BJ (cell line): ENCODE measurements around the gene MIA2. TPM values are rescaled to one million over a fixed set of nuclear protein-coding genes. Genes with fewer than 3 reads are reported as not detected.

Source experiments
- CTCF ChIA-PET: fragments of 350-600 bp; formaldehyde crosslinking; extraction: SDS; loops from one replicate; lab custom pipeline; 2021; ENCODE audit warnings: antibody characterized with exemption, inconsistent platforms; lab: Yijun Ruan, JAX
- POLR2A ChIA-PET: fragments of 300-600 bp; sonication (Branson Sonifier 250); formaldehyde crosslinking; extraction: SDS; loops from one replicate; lab custom pipeline; 2021; ENCODE audit warnings: antibody characterized with exemption; lab: Charles Lee
- DNase-seq: peaks from one replicate; pipeline ENCODE4 v3.0.0-alpha.2; 2011; ENCODE audit warnings: low read depth
- H3K27me3 ChIP-seq: 2 replicates; pipeline ENCODE4 v1.6.0; 2011; ENCODE audit warnings: low read length; ENCODE audit not compliant: control insufficient read depth, insufficient read depth
- H3K36me3 ChIP-seq: 2 replicates; pipeline ENCODE4 v1.5.1; 2011; ENCODE audit warnings: low read length; ENCODE audit not compliant: control insufficient read depth, insufficient read depth
- H3K4me3 ChIP-seq: 2 replicates; pipeline ENCODE4 v1.5.1; 2011; ENCODE audit warnings: low read depth, mild to moderate bottlenecking, control low read depth, low read length
- CTCF ChIP-seq: IDR thresholded peaks from 2 replicates; pipeline ENCODE4 v1.5.1; 2011; ENCODE audit warnings: low read depth, mild to moderate bottlenecking, control low read depth, inconsistent platforms, low read length, moderate library complexity; ENCODE audit not compliant: insufficient read depth
- polyA plus RNA-seq: library from polyadenylated mRNA; depleted of rRNA; stranded (reverse); fragments of >200 nt; gene quantifications from 2 replicates; pipeline ENCODE4 v1.2.3, GENCODE V29; 2011

MIA2 gene
- polyA plus RNA-seq, 1 experiment: 11.4 TPM

GRCh38 chr14:39381366-39381765 lies 147.7 kb downstream of the MIA2 start:
- ChIA-PET CTCF (interaction anchor here (0.8 to 1.3 kb wide), 3 partner anchors 13 to 18 kb away, joined by 3 read pairs; no protein-coding TSS in a partner anchor), POLR2A (no interaction called here)
- Histone ChIP-seq H3K4me3 (no peak overlapping the region), H3K27me3 (no peaks in the 10 kb centered on the region), H3K36me3 (no peaks in the 10 kb centered on the region)
- TF ChIP-seq CTCF: no peak
- DNase-seq: no peak

- no peak for TF ChIP-seq CTCF
- ChIA-PET POLR2A (no interaction called here), CTCF (interaction anchor here (0.8 to 2.1 kb wide), 3 partner anchors 10 to 14 kb away, joined by 3 to 5 read pairs (median 3); no protein-coding TSS in a partner anchor)
- no peak for DNase-seq
- Histone ChIP-seq H3K27me3 (no peaks in the 10 kb centered on the region), H3K36me3 (no peaks in the 10 kb centered on the region), H3K4me3 (no peak overlapping the region)
Observed at GRCh38 chr14:39382463-39382862, 148.7 kb downstream of the MIA2 start.

- DNase-seq: no peak
- CTCF ChIA-PET: interaction anchor here (1.8 to 2.1 kb wide), 2 partner anchors 9 to 24 kb away, joined by 4 to 5 read pairs; no protein-coding TSS in a partner anchor
- Histone ChIP-seq H3K4me3 (no peak overlapping the region), H3K36me3 (no peaks in the 10 kb centered on the region), H3K27me3 (no peaks in the 10 kb centered on the region)
- TF ChIP-seq CTCF: no peak
- POLR2A ChIA-PET: no interaction called here
Observed at GRCh38 chr14:39383026-39383660, 149.4 kb downstream of the MIA2 start.

GRCh38 chr14:39383741-39384140 lies 150.0 kb downstream of the MIA2 start:
- CTCF ChIA-PET: interaction anchor here (1.8 to 2.1 kb wide), 2 partner anchors 8 to 24 kb away, joined by 4 to 5 read pairs; no protein-coding TSS in a partner anchor

More at GRCh38 chr14:39383741-39384140, 150.0 kb downstream of the MIA2 start:
- no peaks in the 10 kb centered on the region for H3K27me3 ChIP-seq
- H3K36me3 ChIP-seq: no peaks in the 10 kb centered on the region
- H3K4me3 ChIP-seq: no peak overlapping the region
- POLR2A ChIA-PET: no interaction called here
- no peak for DNase-seq
- no peak for TF ChIP-seq CTCF
